HG03354 (cell line): ENCODE measurements around the gene ERCC6L2.

ENCODE experiments used
- ATAC-seq: cut with Tn5 transposase; IDR thresholded peaks from one replicate; pipeline ENCODE4 v1.9.1; 2021; ENCODE audit warnings: mild to moderate bottlenecking; ENCODE audit not compliant: unreplicated experiment, poor library complexity, severe bottlenecking

Gene ERCC6L2

GRCh38 chr9:95971815-95972214 lies 96.3 kb downstream of the ERCC6L2 start:
- ATAC-seq: no peak

GRCh38 chr9:95974389-95974788 lies 98.9 kb downstream of the ERCC6L2 start:
- no peak for ATAC-seq

DNA sequence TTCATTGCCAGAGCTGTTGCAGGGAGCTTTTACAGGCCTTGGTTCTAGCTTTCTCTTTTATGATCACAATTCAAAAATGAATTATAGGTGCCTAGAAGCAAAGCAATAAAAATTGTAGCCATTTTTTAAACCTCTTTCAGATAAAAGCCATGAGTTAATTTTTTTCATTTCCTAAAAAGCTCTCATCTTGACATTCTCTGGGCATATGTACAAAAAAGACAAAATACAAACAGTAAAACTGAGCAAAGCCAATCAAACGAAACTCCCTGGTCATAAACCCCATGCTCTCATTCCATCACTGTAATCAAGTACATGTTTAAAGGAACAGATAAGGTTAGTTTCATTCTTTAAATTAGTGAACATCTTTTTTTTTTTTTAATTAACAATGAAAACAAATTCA lies 101.9 kb downstream of the ERCC6L2 start:
- ATAC-seq: no peak

DNA sequence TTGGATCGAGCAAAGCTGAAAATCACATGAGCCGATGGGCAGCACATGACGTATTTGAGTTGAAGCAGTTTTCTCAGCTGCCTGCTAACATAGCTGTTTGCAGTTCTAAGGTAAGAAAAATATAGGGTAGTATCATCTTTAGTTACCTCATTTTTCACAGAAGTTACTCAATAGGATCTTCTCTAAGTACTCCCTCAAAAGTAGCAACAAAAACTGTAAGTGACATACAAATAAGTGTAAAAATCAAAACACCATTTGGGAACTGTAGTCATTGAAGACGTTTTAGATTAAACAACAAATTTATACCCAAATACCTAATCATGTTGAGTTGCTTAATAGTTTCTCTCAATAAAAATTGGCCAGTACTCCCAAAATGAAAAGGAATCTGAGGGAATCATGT lies 102.6 kb downstream of the ERCC6L2 start:
- no peak for ATAC-seq

DNA sequence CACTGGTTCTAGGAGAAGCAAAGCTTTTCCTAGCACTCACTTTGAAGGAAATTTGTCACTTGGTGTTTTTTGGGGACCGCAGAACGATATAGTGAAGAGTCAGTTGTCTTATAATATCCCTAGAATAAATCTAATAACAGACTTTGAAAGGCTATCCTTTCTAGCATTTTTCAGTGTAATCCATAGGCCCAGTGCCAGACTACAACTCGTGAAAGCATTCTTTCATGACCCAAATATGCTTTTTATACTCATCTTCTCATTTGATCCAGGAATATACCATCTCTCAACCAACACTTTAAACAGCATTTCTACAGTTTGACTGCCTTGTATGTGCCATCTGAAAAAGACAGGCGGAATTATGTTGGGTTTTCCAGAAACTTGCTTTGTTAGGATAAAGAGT lies 104.0 kb downstream of the ERCC6L2 start:
- no peak for ATAC-seq

GRCh38 chr9:95980262-95981125 lies 105.0 kb downstream of the ERCC6L2 start:
- ATAC-seq: no peak

DNA sequence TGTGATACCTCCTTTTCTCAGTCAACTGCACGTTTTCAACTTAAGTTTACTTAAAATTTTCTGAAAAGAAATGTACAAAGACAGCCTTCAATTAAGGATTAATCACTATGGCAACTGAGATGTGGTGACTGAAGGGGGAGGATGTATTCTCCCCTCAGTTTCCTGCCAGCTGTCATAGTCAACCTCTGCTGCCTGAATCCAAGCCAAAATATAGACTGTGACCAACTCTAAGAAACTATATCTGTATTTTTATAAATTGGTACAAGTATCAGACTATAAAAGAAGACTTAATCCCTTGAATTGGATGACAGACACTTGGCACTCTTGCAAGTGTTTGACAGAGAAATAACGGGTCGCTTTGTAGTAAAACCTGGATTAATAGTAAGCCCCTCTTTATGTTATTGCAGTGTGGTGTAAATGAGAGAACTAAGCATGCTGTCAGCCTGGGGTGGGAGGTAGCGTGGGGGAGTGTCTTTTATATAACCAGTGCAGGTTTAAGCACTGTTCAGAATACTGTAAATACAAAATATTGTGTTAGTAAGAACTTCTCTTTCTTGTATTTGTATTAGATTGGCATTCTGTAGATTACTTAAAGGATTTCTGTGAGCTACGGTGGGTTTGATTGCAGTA lies 106.4 kb downstream of the ERCC6L2 start:
- ATAC-seq: no peak

- ATAC-seq: no peak
These were observed 110.1 kb downstream of the ERCC6L2 start for GRCh38 chr9:95985440-95986055.

- no peak for ATAC-seq
These were observed 113.8 kb downstream of the ERCC6L2 start for GRCh38 chr9:95989297-95989696.

DNA sequence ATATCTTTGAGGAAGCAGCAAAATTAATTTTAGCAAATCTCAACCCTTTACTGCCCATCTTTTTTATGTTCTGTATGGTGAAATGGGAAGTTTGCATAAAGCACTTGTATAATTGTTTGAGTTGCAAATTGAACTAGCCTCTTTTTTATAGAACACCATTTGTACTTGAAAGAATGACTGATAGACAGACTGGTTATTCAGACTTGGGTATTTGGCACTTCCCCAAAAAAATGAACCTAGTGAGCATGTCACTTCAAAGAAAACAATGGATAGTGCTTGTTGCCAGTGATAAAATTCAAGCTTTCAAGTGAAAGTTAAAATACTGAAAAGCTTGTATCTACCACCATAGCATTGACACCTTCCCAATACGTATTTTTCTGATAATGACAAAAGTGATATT lies 115.8 kb downstream of the ERCC6L2 start:
- ATAC-seq: no peak

DNA sequence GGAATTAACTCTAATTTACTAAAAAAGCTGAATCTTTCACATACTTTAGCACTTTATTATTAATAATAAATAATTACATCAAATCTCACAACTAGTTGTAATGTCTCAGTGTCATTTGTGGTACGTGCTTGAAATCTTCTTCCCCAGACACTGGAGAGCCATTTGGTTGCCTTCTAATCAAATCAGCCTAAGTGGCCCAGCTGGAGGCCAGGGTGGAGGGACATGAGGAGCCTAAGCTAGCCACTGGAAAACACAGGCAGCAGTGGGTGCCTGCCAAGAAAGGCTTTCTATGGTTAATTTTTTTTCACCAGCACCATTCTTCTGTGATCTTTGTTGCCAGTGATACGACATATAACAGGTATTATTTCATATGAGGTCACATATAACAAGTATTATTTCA lies 117.0 kb downstream of the ERCC6L2 start:
- ATAC-seq: no peak

DNA sequence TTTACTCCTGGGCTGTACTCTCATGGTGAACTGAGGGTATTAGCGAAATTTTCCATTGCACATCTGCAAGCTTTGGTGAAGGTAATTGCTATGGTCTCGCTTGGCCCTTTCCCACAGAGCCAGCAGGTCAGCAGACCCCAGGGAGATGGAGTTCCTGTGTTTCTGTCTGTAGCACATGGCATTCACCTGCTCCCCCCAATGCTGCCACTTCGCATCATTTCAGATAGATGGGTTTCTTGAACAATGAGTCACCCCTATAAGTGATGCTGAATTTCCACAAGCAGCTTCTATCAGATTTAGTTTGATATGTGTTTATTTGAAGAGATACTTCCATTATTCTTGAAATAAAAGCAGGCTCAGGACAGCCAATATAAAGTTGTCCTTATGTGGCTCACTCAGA lies 117.8 kb downstream of the ERCC6L2 start:
- ATAC-seq: no peak

GRCh38 chr9:95999390-95999789 lies 123.9 kb downstream of the ERCC6L2 start:
- no peak for ATAC-seq

DNA sequence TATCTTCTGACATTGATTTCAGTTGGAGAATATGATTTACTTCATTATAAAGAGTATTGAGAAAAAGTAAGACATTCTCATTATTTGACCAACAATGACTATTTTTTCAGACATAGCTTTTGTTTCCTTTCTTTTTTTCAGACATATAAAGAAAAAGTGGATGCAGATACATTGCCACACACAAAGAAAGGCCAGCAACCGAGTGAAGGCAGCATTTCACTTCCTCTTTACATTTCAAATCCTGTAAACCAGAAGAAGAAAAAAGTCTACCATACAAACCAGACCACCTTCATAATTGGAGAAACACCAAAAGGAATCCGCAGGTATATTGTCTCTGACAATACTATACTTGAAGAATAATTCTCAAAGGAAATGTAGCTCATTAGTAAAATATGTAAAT lies 128.9 kb downstream of the ERCC6L2 start:
- no peak for ATAC-seq

DNA sequence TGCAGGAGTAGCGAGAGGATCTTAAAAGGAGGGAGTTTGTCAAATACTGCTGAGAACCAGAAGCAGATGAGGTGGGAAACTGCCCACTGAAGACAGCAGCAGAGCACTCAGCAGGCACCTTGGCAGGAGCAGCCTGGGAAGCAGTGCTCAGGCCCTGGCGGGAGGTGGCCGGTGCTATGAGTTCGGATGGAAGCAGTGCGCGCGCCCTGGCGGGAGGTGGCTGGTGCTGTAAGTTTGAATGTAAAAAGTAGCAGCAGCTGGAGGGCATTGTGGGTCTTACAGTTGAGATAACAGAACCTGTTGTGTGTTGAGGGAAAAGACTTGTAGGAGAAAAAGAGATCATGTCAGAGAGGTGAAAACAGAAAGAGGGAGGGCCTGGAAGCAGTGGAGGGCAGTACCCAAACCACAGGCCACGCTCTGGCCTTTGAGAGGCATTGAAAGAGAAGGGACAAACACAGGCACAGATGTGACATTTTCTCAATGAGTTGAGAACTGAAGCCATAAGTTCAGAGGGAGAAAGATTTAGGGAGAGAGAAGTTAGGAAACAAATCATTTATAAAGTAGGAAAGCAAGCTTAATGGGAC lies 130.9 kb downstream of the ERCC6L2 start:
- no peak for ATAC-seq

DNA sequence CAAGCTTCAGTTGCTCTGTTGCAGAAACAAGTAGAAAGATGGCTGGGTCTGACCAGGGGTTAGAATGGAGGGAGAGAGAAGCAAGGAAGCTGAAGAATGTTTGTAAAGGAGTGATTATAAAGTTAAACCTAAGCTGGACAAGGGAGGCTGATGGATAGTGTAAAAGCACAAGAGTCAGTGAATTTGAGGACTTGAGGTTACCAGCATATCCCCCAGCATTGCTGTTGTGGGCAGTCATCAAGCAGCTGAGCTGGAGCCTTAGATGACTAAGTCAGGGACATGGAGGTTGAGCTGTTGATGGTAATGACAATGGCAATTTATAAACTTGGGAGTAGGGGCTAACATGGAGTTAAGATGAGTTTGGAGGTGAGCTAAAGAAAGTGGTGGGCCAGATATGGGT lies 131.5 kb downstream of the ERCC6L2 start:
- no peak for ATAC-seq

GRCh38 chr9:96008502-96009222 lies 133.2 kb downstream of the ERCC6L2 start:
- no peak for ATAC-seq

DNA sequence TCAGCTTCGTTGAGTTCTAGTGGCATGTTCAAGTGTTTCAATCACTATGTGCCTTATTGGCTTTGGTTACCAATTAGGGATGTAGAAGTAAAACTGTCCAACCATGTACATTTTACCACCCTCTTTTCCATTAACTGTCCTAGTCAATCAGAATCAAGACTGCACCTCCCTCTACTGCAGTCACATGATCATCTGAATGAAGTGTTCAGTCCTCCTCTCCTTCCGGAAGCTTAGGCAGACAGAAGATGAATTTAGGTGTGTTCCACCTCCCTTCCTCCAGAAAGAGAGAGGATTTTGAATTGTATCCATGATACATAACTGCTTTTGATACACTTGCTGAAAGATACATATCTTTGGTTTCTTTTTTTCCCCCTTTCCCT lies 133.7 kb downstream of the ERCC6L2 start:
- ATAC-seq: no peak

DNA sequence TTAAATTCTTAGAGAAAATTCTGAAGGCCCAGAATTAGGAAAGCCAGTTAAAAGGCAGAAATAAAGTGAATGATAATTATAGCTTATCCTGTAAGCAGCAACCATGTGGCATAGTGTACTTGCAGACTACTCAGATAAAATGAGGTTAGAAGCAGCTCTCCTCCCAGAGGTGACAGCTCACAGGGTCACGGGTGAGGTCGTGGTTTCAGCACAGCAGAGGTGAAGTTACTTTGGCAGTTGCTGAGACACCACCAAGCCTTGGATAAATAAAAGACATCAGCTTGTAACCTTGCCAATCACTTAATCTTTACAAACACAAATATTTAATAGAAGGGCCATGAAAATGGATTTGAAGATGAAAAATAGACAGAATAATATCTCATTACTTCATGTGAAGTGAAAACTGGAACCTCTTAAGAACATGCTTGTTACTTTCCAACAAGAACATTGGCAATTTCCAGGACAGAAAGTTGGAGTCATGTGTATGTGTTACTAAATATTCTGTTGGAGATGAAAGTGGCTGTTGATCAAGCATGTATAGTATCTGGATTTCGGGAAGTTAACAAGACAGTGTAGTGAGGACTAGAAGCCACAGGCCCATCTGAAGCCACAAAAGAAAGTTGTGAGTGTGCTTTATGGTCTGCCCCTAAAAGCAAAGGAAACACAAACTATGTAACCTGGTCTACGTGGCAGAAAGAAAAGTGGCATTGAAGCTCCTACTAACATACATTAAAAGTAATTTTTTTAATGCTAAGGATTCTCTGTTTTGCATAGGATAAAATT lies 134.4 kb downstream of the ERCC6L2 start:
- no peak for ATAC-seq
